Right forelimb (tissue), 1 donor: Measurements from ENCODE around the gene KRT222.

ENCODE experiments used
- DNase-seq: peaks from one replicate; pipeline ENCODE4 v3.0.0-alpha.2; 2018

KRT222 gene

GRCh38 chr17:40651939-40652338, 13.0 kb downstream of the KRT222 start:
- DNase-seq: no peak

DNA sequence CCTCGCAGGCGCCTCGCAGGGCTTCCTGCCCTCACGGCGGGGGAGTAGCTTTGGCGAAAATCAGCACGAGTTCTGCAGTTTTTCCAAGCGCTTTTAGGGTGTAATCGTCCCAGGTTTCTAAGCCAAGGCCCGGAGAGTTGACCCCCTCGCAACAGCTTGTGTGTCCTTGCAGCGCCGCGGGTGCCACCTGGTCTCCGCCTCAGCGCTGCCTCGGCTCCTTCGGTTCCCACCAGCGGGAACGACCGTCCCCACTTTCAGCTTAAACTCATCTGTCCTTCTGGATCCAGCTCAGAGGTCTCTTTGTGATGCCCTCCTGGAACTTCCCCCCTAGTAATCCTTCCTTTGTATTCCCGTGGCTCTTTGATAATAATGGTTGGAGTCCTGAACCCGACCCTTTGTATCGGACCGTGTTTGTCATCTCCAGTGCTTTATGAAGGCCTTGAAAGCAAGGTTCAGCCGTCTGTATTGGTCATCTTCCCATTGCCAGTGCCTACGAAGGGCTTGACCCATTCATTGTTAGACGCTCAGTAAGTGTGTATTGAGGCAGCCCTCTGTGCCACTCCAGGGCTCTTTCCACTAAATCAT, 16.5 kb downstream of the KRT222 start:
- DNase-seq: no peak

- peak; percentile 91 for DNase-seq
Measured at GRCh38 chr17:40647624-40648383, 17.2 kb downstream of the KRT222 start, which contains the start of gene SMARCE1. Gene SMARCE1, minus strand, starts transcription at chr17:40647818. Its CDS starts 2,016 bp downstream, at chr17:40645802.

GRCh38 chr17:40646791-40647623, 18.0 kb downstream of the KRT222 start:
- DNase-seq: no peak

DNA sequence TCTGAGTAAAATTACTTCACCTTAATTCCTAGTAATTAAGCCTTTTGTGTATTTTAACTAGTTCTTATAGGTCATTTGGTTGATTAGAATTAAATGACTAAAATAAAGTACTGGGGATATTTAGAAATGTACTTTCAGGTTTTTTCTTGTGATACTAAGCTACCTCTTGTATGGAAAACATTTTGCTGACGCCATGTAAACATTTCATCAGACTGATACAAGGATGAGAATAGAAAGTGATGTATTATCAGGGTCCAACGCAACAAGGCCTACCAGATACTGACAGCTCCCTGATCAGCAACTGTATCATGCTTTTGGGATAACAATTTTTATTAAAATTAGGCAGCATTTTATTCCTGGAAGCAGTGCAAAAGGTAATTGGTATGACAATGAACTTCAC, 19.0 kb downstream of the KRT222 start:
- no peak for DNase-seq

DNA sequence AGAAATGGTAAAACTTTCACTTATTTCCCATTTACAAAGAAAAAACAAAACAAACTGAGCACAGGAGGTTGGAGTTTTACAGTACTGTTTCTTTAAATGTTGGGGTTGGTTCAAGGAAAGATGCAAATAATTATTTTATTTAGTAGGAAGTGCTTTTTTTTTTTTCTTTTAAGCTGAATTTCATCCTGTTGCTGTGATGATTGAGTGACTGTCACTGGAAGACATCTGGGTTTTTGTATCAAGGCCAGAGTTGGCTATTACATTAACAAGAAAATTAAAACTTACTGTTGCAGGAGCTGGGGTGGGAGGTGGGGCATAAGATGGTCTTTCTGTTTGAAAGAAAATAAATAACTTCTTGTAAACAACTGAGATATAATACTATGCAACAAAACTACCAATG, 19.7 kb downstream of the KRT222 start:
- no peak for DNase-seq

- DNase-seq: no peak
Measured at GRCh38 chr17:40637931-40638330, 27.0 kb downstream of the KRT222 start.

- no peak for DNase-seq
Measured at GRCh38 chr17:40633871-40634270, 31.1 kb downstream of the KRT222 start.

DNA sequence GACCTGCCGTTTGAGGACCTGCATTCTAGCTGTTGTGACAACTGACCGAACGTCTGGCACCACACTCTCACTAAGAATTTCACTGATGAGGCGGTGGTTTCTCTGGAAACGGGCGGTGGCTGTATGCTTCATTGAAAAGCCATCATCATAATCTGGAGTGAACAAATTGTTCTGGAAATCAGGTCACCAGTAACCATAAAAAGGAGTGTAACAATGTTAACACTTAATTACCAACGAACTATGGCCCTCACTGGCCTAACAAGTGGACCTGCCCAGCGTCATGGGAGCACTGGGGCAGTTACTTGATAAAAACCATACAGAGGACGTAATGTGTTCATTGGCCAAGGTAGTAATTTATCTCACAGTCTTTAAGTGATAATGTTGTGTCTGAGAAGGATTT, 32.8 kb downstream of the KRT222 start:
- DNase-seq: no peak

- DNase-seq: no peak
Measured at GRCh38 chr17:40629842-40630241, 35.1 kb downstream of the KRT222 start.

- no peak for DNase-seq
Measured at GRCh38 chr17:40625311-40625710, 39.7 kb downstream of the KRT222 start.

GRCh38 chr17:40623419-40624210, 41.4 kb downstream of the KRT222 start:
- no peak for DNase-seq

DNA sequence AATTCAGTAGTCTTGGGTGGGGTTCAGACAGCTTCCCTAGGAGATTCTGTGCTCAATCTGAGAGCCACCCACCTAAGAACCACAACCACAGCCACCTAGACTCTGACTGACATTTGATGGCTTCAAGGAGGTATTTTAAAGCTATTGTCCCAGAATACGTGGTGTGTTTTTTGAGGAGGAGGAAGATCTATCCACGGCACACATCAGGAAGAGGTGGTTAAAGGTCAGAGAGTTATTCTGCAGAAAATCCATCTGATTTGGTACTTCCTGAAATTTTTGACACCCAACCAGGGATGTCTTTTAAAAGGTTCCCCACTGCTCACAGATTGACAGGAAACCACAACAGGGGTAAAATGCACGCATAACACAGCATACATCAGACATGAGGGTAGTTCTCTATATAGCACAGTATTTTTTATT, 42.5 kb downstream of the KRT222 start:
- no peak for DNase-seq

DNA sequence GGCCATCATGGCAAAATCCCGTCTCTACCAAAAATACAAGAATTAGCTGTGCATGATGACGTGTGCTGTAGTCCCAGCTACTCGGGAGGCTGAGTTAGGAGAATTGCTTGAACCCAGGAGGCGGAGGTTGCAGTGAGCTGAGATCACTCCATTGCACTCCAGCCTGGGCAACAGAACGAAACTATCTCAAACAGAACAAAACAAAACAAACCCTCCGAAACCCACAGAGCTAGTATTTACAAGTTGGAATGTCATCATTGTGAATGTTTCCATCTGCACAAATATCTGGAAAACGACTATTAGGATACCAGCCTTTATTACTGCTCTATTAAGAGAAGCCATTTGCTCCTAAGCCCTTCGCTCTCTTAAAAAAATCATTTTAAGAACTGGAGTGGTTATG, 43.4 kb downstream of the KRT222 start:
- DNase-seq: no peak

DNA sequence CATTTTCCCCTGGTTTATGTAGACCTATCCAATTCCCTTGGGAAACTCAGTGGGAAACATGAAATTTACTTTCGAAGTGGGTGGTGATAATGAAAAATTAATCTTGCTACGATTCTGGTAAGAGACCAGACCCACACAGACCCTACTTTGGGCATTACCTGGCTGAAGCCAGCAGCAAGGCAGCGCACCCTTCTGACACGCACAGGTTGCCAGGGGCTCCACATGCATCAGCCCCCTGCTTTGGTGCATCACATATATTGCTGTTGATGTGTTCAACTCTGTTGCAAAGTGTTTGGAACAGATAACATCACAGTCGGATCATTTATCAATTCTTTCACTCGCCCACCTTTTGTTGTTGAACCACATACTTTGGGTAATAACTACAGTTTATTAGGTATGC, 44.0 kb downstream of the KRT222 start:
- no peak for DNase-seq

DNA sequence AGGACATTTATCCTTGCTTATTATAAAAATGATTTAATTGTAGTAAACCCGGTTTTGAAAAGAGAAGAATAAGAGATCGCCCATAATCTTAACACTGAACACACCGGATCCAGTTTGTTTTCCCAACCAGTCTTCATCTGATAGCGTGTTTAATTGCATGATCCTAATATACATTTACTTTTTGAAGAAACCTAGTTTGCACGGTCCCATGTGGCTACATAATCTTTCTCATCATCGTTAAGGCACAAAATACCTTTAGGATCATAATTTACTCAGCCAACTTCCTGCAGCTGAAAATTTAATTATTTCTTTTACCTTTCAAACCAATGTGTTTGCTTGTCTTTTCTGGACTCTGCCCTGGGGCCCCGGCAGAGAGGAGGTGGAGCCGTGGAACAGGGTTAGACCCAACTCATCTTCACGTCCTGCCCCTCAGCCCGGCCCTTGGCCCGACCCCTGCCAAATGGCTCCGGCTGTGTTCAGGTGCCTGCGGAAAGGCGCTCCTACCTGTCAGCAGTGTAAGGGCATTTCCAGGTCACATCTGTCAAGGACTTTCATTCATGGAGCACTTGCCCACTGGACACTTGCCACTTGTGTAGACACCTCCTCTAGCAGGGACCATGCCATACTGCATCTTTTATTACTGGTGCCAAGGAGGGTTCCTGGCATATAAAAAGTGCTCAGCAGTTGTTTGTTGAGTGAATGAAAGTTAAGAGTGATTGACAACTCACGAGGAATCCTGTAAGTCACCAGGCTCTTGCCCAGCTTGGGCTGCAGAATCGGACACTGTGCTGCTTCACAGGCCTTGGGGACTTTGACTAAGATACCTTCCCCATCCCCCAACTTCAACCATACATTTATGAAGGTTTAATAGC, 46.0 kb downstream of the KRT222 start:
- DNase-seq: no peak

DNA sequence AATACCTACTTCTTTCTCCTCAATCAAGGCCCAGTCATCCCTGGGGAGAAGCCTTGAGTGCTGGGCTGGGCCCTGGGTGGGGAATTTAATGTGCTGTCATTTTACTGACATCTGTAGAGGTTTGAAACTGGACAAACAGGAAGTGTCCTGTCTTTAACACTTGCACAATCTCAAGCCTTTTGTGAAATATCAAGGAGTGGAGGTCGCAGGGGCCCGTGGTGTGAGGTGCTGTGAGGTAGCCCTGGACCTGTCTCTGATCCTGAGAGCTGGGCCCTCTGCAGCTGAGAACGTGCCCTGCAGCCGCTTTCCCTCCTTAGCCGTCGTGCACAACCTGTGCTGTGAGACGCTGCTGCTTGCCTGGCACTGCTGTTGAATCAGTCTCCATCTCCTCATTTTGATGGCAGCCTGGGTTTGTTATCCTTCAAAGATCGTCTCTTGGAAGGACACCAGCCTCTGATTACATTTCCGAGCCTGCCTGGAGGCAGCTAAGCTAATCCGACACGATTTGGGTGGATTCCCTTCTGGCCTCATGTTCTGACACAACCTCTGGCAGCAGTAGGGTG, 47.2 kb downstream of the KRT222 start:
- DNase-seq: no peak

- no peak for DNase-seq
Measured at GRCh38 chr17:40616592-40616991, 48.4 kb downstream of the KRT222 start.

GRCh38 chr17:40615841-40616476, 49.0 kb downstream of the KRT222 start:
- DNase-seq: peak; percentile 58

DNA sequence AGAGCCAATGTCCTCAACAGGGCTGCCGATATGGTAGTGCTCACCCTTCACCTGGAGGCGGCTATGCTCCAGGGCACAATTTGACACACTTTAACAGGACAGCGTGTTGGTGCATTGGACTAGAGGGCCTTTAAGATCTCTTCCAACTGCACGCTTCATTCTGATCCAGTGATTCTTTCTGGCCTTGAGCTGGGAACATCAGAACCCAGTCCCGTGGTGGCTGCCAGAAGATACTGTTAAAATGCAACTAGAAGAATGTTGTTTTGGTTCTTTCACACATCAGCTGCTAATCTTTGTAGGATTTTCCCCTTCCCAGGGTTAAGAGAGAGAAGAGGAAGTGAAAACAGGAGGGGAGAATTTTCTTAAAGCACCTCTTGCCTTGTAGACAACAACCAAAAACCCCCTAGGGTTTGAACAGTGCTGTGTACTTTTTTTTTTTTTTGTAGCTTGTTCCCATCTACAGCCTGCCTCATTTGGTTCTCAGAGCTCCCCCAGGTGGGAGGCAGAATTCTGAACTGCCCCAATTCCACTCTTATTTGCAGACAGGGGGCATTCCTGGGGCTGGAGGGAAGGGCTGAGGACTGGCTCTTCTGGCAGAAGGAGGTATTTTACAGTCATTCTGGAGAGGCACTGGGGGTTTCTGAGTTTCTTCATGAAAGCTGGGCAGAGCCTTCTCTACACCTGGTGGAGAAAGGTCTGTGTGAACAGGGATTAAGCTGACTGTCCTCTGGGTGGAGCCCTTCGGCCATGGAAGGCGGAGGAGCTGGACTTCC, 49.7 kb downstream of the KRT222 start:
- no peak for DNase-seq
